IPS DF 6.9 (cell line): Measurements from ENCODE around the gene CASTOR1.

Experiments
- DNase-seq: peaks from one replicate; pipeline ENCODE4 v3.0.0-alpha.2; 2013; ENCODE audit warnings: low read depth, low spot score
- H3K27ac ChIP-seq: one replicate; pipeline ENCODE4 v1.5.1; 2013; ENCODE audit warnings: low read length, control low read depth
- H3K27me3 ChIP-seq: 2 replicates; pipeline ENCODE4 v1.6.1; 2013; ENCODE audit warnings: mild to moderate bottlenecking, low read length; ENCODE audit not compliant: control insufficient read depth, insufficient read depth
- H3K36me3 ChIP-seq: 2 replicates; pipeline ENCODE4 v1.6.1; 2013; ENCODE audit warnings: low read length; ENCODE audit not compliant: control insufficient read depth, insufficient read depth
- H3K4me1 ChIP-seq: 2 replicates; pipeline ENCODE4 v1.6.1; 2013; ENCODE audit warnings: low read length; ENCODE audit not compliant: control insufficient read depth, insufficient read depth
- H3K4me3 ChIP-seq: 2 replicates; pipeline ENCODE4 v1.5.1; 2013; ENCODE audit warnings: mild to moderate bottlenecking, low read length
- H3K9me3 ChIP-seq: 2 replicates; pipeline ENCODE4 v1.6.1; 2013; ENCODE audit warnings: low read length, inconsistent platforms; ENCODE audit not compliant: control insufficient read depth, insufficient read depth
- WGBS: extraction: QIAGEN DNeasy Blood & Tissue Kit; methylation state at CpG from one replicate; pipeline ENCODE4 v1.1.7; 2013; ENCODE audit warnings: mixed read lengths, missing lambda C conversion rate; ENCODE audit not compliant: insufficient read length, insufficient coverage; 5-methylcytosine and 5-hydroxymethylcytosine counted together

Gene CASTOR1

GRCh38 chr22:30297991-30298701 is 8.8 kb upstream of the CASTOR1 start:
- no peak for DNase-seq
- Histone ChIP-seq H3K9me3 (no peaks in the 10 kb centered on the region), H3K27me3 (no peaks in the 10 kb centered on the region), H3K27ac (no peak overlapping the region), H3K4me3 (no peak overlapping the region), H3K4me1 (no peaks in the 10 kb centered on the region), H3K36me3 (no peaks in the 10 kb centered on the region; the same call in 1 of the 2 replicates)
- WGBS = no CpG with 5 or more reads among the region's 9 CpGs

GRCh38 chr22:30297276-30297990 is 8.1 kb upstream of the CASTOR1 start:
- Histone ChIP-seq H3K9me3 (no peaks in the 10 kb centered on the region), H3K27me3 (no peaks in the 10 kb centered on the region), H3K4me3 (no peak overlapping the region), H3K27ac (no peak overlapping the region), H3K36me3 (no peaks in the 10 kb centered on the region; the same call in 1 of the 2 replicates), H3K4me1 (no peaks in the 10 kb centered on the region)
- no CpG with 5 or more reads among the region's 11 CpGs for WGBS
- no peak for DNase-seq

GRCh38 chr22:30296833-30297232 is 7.5 kb upstream of the CASTOR1 start:
- no peak overlapping the region for H3K27ac ChIP-seq

GRCh38 chr22:30296324-30296723 is 7.0 kb upstream of the CASTOR1 start:
- Histone ChIP-seq H3K27me3 (no peaks in the 10 kb centered on the region), H3K27ac (no peak overlapping the region), H3K4me3 (no peak overlapping the region), H3K36me3 (no peaks in the 10 kb centered on the region; the same call in 1 of the 2 replicates), H3K4me1 (no peaks in the 10 kb centered on the region), H3K9me3 (no peaks in the 10 kb centered on the region)
- WGBS = no CpG with 5 or more reads among the region's 4 CpGs
- DNase-seq = no peak

More at GRCh38 chr22:30296833-30297232, 7.5 kb upstream of the CASTOR1 start:
- Histone ChIP-seq H3K27me3 (no peaks in the 10 kb centered on the region), H3K4me3 (no peak overlapping the region), H3K36me3 (no peaks in the 10 kb centered on the region; the same call in 1 of the 2 replicates), H3K4me1 (no peaks in the 10 kb centered on the region), H3K9me3 (no peaks in the 10 kb centered on the region)
- WGBS = no CpG with 5 or more reads among the region's 3 CpGs
- no peak for DNase-seq

GRCh38 chr22:30295576-30295975 is 6.3 kb upstream of the CASTOR1 start:
- H3K36me3 ChIP-seq = no peaks in the 10 kb centered on the region; the same call in 1 of the 2 replicates
- no peak for DNase-seq
- no peaks in the 10 kb centered on the region for H3K9me3 ChIP-seq
- no peaks in the 10 kb centered on the region for H3K4me1 ChIP-seq
- no peak overlapping the region for H3K27ac ChIP-seq
- H3K27me3 ChIP-seq = no peaks in the 10 kb centered on the region
- no peak overlapping the region for H3K4me3 ChIP-seq
- no CpG with 5 or more reads among the region's 7 CpGs for WGBS

- DNase-seq = no peak
- Histone ChIP-seq H3K4me1 (peaks cover 2% of the 10 kb centered on the region), H3K27ac (no peak overlapping the region), H3K27me3 (no peaks in the 10 kb centered on the region), H3K9me3 (no peaks in the 10 kb centered on the region), H3K4me3 (no peak overlapping the region), H3K36me3 (no peaks in the 10 kb centered on the region; the same call in 1 of the 2 replicates)
- no CpG with 5 or more reads among the region's 11 CpGs for WGBS
Observed at GRCh38 chr22:30294830-30295229, 5.5 kb upstream of the CASTOR1 start.

GRCh38 chr22:30294066-30294465 is 4.8 kb upstream of the CASTOR1 start:
- no peaks in the 10 kb centered on the region for H3K9me3 ChIP-seq
- no peak overlapping the region for H3K4me3 ChIP-seq
- DNase-seq = no peak
- peaks cover 2% of the 10 kb centered on the region for H3K4me1 ChIP-seq
- no peaks in the 10 kb centered on the region for H3K27me3 ChIP-seq
- no CpG with 5 or more reads among the region's 9 CpGs for WGBS
- H3K27ac ChIP-seq = no peak overlapping the region
- H3K36me3 ChIP-seq = no peaks in the 10 kb centered on the region; the same call in 1 of the 2 replicates

GRCh38 chr22:30293026-30293425 is 3.7 kb upstream of the CASTOR1 start:
- WGBS = no CpG with 5 or more reads among the region's 7 CpGs
- no peak overlapping the region for H3K4me3 ChIP-seq
- H3K27ac ChIP-seq = no peak overlapping the region
- H3K27me3 ChIP-seq = no peaks in the 10 kb centered on the region
- H3K9me3 ChIP-seq = no peaks in the 10 kb centered on the region
- no peaks in the 10 kb centered on the region; the same call in 1 of the 2 replicates for H3K36me3 ChIP-seq
- H3K4me1 ChIP-seq = peaks cover 5% of the 10 kb centered on the region
- no peak for DNase-seq

- Histone ChIP-seq H3K9me3 (no peaks in the 10 kb centered on the region), H3K36me3 (no peaks in the 10 kb centered on the region; the same call in 1 of the 2 replicates), H3K4me3 (no peak overlapping the region), H3K4me1 (peaks cover 5% of the 10 kb centered on the region), H3K27ac (no peak overlapping the region), H3K27me3 (no peaks in the 10 kb centered on the region)
- DNase-seq = no peak
- WGBS = no CpG with 5 or more reads among the region's 18 CpGs
Observed at GRCh38 chr22:30292069-30292970, 3.0 kb upstream of the CASTOR1 start.
